GM21423 (cell line): ENCODE measurements around the gene ING5.

Experiments used
- ATAC-seq: cut with Tn5 transposase; IDR thresholded peaks from one replicate; pipeline ENCODE4 v1.9.1; 2021; ENCODE audit warnings: mild to moderate bottlenecking, moderate library complexity; ENCODE audit not compliant: unreplicated experiment

The ING5 gene

DNA sequence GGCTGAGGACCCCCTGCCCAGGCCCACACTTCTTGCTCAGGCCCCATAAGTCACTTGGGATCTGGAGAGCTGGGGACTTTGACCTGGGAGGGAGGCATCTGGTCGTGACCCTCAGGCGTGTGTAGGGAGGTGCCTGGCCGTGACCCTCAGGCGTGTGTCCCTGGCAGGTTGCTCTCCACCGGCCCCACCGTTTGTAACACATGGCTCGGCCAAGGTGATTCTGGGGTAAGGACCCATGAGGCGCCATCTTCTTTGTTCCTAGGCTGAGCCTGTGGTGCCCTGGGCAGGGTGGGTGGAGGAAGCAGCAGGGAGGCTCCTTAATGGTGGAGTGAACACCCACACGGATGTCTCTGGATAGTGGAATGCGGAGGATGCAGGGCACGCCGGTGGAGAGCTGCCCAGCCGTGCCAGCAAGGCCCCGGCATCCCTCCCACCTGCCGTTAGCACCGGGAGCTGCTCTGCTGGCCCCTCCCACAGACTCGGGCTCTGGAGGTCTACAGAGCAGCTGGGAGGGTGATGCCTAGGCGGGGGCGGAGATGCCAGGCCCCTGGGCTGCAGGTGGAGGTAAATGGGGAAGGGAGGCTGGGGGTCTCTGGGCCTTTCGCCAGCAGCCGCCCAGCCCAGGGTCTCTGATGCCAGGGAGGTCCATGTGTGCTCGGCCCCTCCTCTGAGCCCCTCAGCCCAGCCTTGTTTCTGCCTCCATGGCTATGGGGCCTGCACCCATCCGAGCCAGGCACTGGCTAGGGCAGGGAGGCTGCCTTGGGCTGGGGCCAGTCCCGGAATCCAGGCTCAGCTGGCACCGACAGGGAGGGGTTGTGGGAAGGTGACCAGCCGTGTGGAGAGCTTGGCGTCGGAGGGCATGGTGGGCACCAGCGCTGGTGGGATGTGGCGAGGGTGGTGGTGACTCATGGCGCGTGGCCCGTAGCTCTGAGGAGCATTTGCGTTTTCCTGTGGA lies 73.7 kb downstream of the ING5 start:
- ATAC-seq: no peak

DNA sequence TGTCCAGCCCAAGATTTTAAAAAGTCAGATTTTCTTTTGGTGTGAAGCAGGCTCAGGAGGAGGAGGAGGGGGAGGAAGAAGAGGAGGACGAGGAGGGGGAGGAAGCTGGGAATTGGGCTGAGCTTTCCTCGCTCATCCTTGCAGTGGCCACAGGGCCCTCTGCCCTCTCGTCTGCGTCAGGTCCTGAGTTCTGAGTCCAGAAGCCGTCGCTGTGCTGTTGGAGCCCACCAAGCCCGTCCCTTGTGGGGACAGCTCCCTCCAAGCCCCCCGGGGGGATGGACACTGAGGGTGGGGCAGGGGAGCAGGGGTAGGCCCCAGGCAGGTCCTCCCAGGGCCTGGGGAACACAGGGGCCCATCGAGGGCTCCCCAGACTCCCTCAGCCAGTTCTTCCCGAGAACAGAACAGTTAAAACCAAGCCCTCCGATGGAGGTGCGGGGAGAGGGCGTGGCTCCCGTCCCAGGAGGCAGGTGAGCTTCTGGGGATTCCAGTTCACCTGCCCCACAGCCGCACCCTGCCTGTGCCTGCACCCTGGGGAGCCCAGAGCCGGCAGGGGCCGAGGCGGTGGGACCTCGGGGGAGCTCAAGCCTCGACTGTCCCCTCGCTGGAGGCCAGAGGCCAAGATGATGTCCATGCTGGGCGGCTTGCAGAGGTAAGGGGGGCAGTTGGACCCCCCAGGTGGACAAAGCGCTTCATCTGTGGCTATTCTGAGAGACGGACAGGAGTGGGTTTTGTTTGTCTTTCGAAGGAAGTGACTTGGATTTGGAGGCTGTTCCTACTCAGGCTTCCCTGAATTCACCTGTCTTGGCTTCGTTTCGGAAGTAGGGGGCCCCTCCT lies 74.7 kb downstream of the ING5 start, which contains the start of gene GAL3ST2:
GAL3ST2 (plus strand) TSS at position 487 of the 834 bp plus-strand sequence; CDS start at position 621, 134 bp downstream.
- ATAC-seq: no peak

DNA sequence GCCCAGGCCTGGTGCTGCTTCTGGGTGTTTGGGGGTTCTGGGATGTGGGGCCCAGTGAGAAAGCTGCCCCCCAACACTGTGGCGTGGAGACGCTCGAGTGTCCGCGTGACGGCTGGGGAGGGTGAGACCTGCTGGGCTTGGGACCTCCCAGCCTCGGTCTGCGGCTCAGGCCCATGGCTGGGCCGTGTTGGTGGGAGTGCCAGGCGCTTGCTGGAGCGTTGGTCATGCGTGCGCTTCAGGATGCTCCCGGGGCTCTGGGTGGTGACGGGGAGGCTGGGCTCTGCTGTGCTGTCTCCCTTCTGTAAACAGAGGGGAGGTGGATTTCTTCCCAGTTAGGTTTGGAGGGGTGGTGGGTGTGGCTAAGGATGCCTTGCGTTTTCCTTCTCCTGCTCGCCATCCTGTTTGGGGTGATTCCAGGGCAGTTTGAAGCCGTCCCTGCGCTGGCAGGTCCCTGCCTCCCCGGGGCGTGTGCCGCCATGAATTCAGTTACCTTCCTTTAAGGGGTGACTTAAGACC lies 75.4 kb downstream of the ING5 start:
- no peak for ATAC-seq

- no peak for ATAC-seq
These were observed 76.1 kb downstream of the ING5 start for GRCh38 chr2:241777686-241778627.
